Measurements from ENCODE around the gene AQP7.
"Not testable (repeated sequence)": the region's sequence is repeated elsewhere in the genome, so short reads cannot be mapped to it uniquely, and the experiment has no call there.

Gene AQP7

GRCh38 chr9:33433871-33434270 lies 31.5 kb upstream of the AQP7 start:
- DNase-seq (ENCODE audit: low read depth), result no peak

GRCh38 chr9:33431420-33431819 lies 29.1 kb upstream of the AQP7 start:
- DNase-seq (ENCODE audit: low read depth), result no peak

- no peak for DNase-seq (ENCODE audit: low read depth)
Measured at GRCh38 chr9:33430942-33431341, 28.6 kb upstream of the AQP7 start.

GRCh38 chr9:33429256-33429985 lies 27.1 kb upstream of the AQP7 start:
- DNase-seq (ENCODE audit: low read depth), result peak; percentile 50

- no peak for DNase-seq (ENCODE audit: low read depth)
Measured at GRCh38 chr9:33426843-33427293, 24.5 kb upstream of the AQP7 start.

GRCh38 chr9:33425128-33425533 lies 22.8 kb upstream of the AQP7 start:
- DNase-seq (ENCODE audit: low read depth), result no peak

GRCh38 chr9:33424492-33424891 lies 22.1 kb upstream of the AQP7 start:
- DNase-seq (ENCODE audit: low read depth), result not testable (repeated sequence)

- DNase-seq (ENCODE audit: low read depth), result not testable (repeated sequence)
Measured at GRCh38 chr9:33424043-33424442, 21.7 kb upstream of the AQP7 start.

GRCh38 chr9:33419708-33420303 lies 17.4 kb upstream of the AQP7 start:
- DNase-seq (ENCODE audit: low read depth), result no peak

GRCh38 chr9:33418090-33418489 lies 15.7 kb upstream of the AQP7 start:
- no peak for DNase-seq (ENCODE audit: low read depth)

GRCh38 chr9:33416996-33417395 lies 14.6 kb upstream of the AQP7 start:
- DNase-seq (ENCODE audit: low read depth), result no peak

- DNase-seq (ENCODE audit: low read depth), result peak; percentile 53
Measured at GRCh38 chr9:33415501-33416038, 13.2 kb upstream of the AQP7 start.

GRCh38 chr9:33414889-33415500 lies 12.6 kb upstream of the AQP7 start:
- no peak for DNase-seq (ENCODE audit: low read depth)

GRCh38 chr9:33414268-33414667 lies 11.9 kb upstream of the AQP7 start:
- no peak for DNase-seq (ENCODE audit: low read depth)

GRCh38 chr9:33408087-33408486 lies 5.7 kb upstream of the AQP7 start:
- DNase-seq (ENCODE audit: low read depth), result no peak

- no peak for DNase-seq (ENCODE audit: low read depth)
Measured at GRCh38 chr9:33407061-33407460, 4.7 kb upstream of the AQP7 start.

GRCh38 chr9:33404788-33405362 lies 2.5 kb upstream of the AQP7 start:
- no peak for DNase-seq (ENCODE audit: low read depth)

- DNase-seq (ENCODE audit: low read depth), result no peak
Measured at GRCh38 chr9:33403941-33404787, 1.8 kb upstream of the AQP7 start.

GRCh38 chr9:33401809-33402208 lies 559 bp downstream of the AQP7 start:
- not testable (repeated sequence) for DNase-seq (ENCODE audit: low read depth)

- DNase-seq (ENCODE audit: low read depth), result not testable (repeated sequence)
Measured at GRCh38 chr9:33399047-33399446, 3.3 kb downstream of the AQP7 start.

GRCh38 chr9:33397801-33398200 lies 4.6 kb downstream of the AQP7 start:
- DNase-seq (ENCODE audit: low read depth), result not testable (repeated sequence)
